ENCODE data around the gene FLT1.

Gene FLT1

DNA sequence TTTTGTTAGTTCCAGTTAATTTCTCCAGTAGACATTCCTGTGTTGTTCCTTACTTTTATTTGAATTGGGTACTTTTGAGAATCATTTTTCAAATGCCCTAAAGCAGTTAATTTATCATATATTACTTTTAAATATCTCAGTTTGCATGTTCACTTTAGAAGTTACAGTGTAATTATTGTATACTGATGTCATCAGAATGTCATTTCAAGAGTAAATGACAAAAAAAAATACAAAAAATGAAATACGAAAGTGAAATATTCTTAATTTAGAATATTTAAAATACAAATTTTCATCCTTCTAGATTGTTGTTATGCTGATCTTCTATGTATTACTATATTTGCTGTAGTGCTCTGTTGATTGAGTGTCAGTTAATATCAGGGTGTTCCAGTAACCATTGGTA lies 242.4 kb downstream of the FLT1 start:
- in situ Hi-C loops (cut with MboI; ENCODE audit: low sequenced_read_pairs) = no loop called here

DNA sequence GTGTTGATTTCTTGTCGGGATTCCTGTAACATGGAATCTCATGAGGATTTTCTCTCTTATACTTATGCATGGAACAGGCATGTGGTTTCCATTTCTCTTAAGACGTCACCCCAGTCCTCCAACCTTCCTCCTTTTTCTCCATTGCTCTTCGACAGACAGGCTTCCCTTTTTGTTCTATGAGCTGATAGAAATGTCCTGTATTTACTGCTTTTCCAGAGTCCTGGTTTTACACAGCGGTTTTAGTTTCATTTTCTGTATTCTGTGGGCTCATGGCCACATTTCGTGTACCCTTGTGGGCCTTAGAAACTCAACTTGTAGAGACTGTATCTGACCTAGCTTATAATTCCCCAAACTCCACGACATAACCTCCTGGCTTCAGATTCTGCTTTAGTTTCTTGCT lies 243.5 kb downstream of the FLT1 start:
- in situ Hi-C loops (cut with MboI; ENCODE audit: low sequenced_read_pairs) = no loop called here

DNA sequence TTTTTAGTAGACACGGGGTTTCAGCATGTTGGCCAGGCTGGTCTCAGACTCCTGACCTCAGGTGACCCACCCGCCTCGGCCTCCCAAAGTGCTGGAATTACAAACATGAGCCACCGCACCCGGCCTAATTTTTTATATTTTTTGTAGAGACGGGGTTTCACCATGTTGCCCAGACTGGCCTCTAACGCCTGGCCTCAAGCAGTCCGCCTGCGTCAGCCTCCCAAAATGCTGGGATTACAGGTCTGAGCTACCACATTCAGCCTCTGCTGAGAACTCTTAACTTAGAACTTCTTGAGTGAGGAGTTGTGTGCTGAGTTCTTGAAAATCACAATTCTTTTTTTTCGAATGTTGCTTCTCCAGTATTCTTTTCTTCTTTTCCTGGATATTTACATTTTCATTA lies 244.4 kb downstream of the FLT1 start:
- in situ Hi-C loops (cut with MboI; ENCODE audit: low sequenced_read_pairs) = no loop called here

Measured in HL-60/S4 treated with retinoic acid at 250 ng/mL for 4 days and 3 days (cell line).